Liver (tissue), 9 donors: ENCODE data around the gene DOK5. TPM values are rescaled to one million over a fixed set of nuclear protein-coding genes. Genes with fewer than 3 reads are reported as not detected.
A peak's percentile ranks its signal among the peaks of the same experiment; 100 is the strongest.

Experiments
- DNase-seq: peaks from one replicate; pipeline ENCODE4 v3.0.0-alpha.2; 2017; ENCODE audit warnings: low spot score
- H3K27ac ChIP-seq, 2 donors: one replicate each; pipeline ENCODE4 v1.7.0; 2013; ENCODE audit warnings: inconsistent platforms in 2 of 2, low read length in 2 of 2, control low read depth in 1 of 2, low read depth in 1 of 2, mild to moderate bottlenecking in 1 of 2
- H3K27me3 ChIP-seq, 4 donors: one replicate each; pipeline versions ENCODE4 v1.6.1 to v1.7.0; 2013; ENCODE audit warnings: low read length in 3 of 4, inconsistent platforms in 1 of 4, mild to moderate bottlenecking in 1 of 4, moderate library complexity in 1 of 4; ENCODE audit not compliant: control insufficient read depth in 4 of 4, insufficient read depth in 4 of 4
- H3K36me3 ChIP-seq, 4 donors: one replicate each; pipeline versions ENCODE4 v1.6.1 to v1.7.0; 2013; ENCODE audit warnings: low read length in 3 of 4, mild to moderate bottlenecking in 3 of 4, low read depth in 1 of 4, moderate library complexity in 1 of 4; ENCODE audit not compliant: control insufficient read depth in 4 of 4, insufficient read depth in 3 of 4
- H3K4me1 ChIP-seq, 4 donors: one replicate each; pipeline versions ENCODE4 v1.6.1 to v1.7.0; 2013; ENCODE audit warnings: low read length in 3 of 4, mild to moderate bottlenecking in 3 of 4, moderate library complexity in 1 of 4; ENCODE audit not compliant: control insufficient read depth in 4 of 4, insufficient read depth in 4 of 4
- H3K4me3 ChIP-seq, 3 donors: one replicate each; pipeline versions ENCODE4 v1.6.1 to v1.7.0; 2013; ENCODE audit warnings: low read length in 3 of 3, control low read depth in 1 of 3, low read depth in 1 of 3, mild to moderate bottlenecking in 1 of 3
- H3K9ac ChIP-seq, 2 donors: one replicate each; pipeline ENCODE4 v1.7.0; 2013; ENCODE audit warnings: low read length in 2 of 2, mild to moderate bottlenecking in 2 of 2, moderate library complexity in 2 of 2, control low read depth in 1 of 2, low read depth in 1 of 2
- H3K9me3 ChIP-seq, 4 donors: one replicate each; pipeline versions ENCODE4 v1.6.1 to v1.7.0; 2013; ENCODE audit warnings: low read length in 3 of 4; ENCODE audit not compliant: control insufficient read depth in 4 of 4
- CTCF ChIP-seq: fragments of 150-350 bp; IDR thresholded peaks from 2 replicates; pipeline ENCODE4 v1.5.1; 2017; ENCODE audit warnings: improper control_type of control experiment, low read depth, low read length; ENCODE audit not compliant: missing input control
- FOXA2 ChIP-seq: IDR thresholded peaks from 2 replicates; pipeline ENCODE4 v1.6.1; 2016; ENCODE audit warnings: antibody characterized with exemption
- GABPA ChIP-seq, 2 donors: IDR thresholded peaks in 1 of 2; conservative IDR thresholded peaks in 1 of 2; 2 replicates each; pipeline ENCODE4 v1.6.1; 2016; ENCODE audit warnings: antibody characterized with exemption in 2 of 2, mild to moderate bottlenecking in 1 of 2, moderate library complexity in 1 of 2
- MAX ChIP-seq: IDR thresholded peaks from 2 replicates; pipeline ENCODE4 v1.6.1; 2016; ENCODE audit warnings: antibody characterized with exemption
- REST ChIP-seq: IDR thresholded peaks from 2 replicates; pipeline ENCODE4 v1.6.1; 2016; ENCODE audit warnings: antibody characterized with exemption, mild to moderate bottlenecking
- YY1 ChIP-seq: IDR thresholded peaks from 2 replicates; pipeline ENCODE4 v1.6.1; 2016; ENCODE audit warnings: antibody characterized with exemption, mild to moderate bottlenecking
- ZBTB33 ChIP-seq: IDR thresholded peaks from 2 replicates; pipeline ENCODE4 v1.6.1; 2016; ENCODE audit warnings: antibody characterized with exemption
- WGBS: extraction: QIAGEN DNeasy Blood & Tissue Kit; methylation state at CpG from one replicate; pipeline ENCODE4 v1.1.7; 2013; 5-methylcytosine and 5-hydroxymethylcytosine counted together
- polyA plus RNA-seq, 2 donors: library from polyadenylated mRNA; stranded (reverse) in 1 of 2; unstranded in 1 of 2; fragments of 200-250 nt in 1 of 2; fragments of >200 nt in 1 of 2; fragmentation: Nextera tagmentation in 1 of 2; extraction: Ambion mirVana in 1 of 2; gene quantifications; one replicate each; pipeline versions ENCODE4 v1.2.1 to v1.2.3, GENCODE V29; 2013 to 2015
- total RNA-seq, 2 donors: library from RNA; depleted of rRNA; stranded (reverse); fragments of >200 nt; gene quantifications; one replicate each; pipeline ENCODE4 v1.2.3, GENCODE V29; 2014
- donor health status: healthy.
- donor health status: healthy.
- donor health status: healthy.
- donor health status: healthy.
- donor health status: healthy.

DOK5 gene
- total and polyA plus RNA-seq, 4 donors, result 0.05 to 0.16 (median 0.09) TPM

GRCh38 chr20:54494303-54495006, 19.1 kb downstream of the DOK5 start:
- Histone ChIP-seq H3K4me3 (no peak overlapping the region), H3K4me1 (no peaks in the 10 kb centered on the region), H3K9ac (no peak overlapping the region), H3K27me3 (no peaks in the 10 kb centered on the region), H3K27ac (no peak overlapping the region), H3K9me3 (no peaks in the 10 kb centered on the region), H3K36me3 (no peaks in the 10 kb centered on the region)
- no peak for DNase-seq
- 63% methylated on average over 3 of the region's 3 CpGs for WGBS
- TF ChIP-seq ZBTB33, result no peak
- no peak for TF ChIP-seq CTCF

- no peak overlapping the region for H3K4me3 ChIP-seq
- H3K27ac ChIP-seq, result no peak overlapping the region
- H3K9ac ChIP-seq, result no peak overlapping the region
- H3K4me1 ChIP-seq, result no peaks in the 10 kb centered on the region
- WGBS, result 61% methylated on average over 4 of the region's 4 CpGs
- H3K27me3 ChIP-seq, result no peaks in the 10 kb centered on the region
- TF ChIP-seq FOXA2 (no peak), MAX (no peak), GABPA (IDR thresholded peaks at IDR 0.05 in 1 of 2, conservative IDR thresholded peaks at IDR 0.05 in 1 of 2) (no peak), REST (peak; percentile 83), YY1 (no peak)
- no peaks in the 10 kb centered on the region for H3K36me3 ChIP-seq
- no peaks in the 10 kb centered on the region for H3K9me3 ChIP-seq
- no peak for DNase-seq
Measured at GRCh38 chr20:54497931-54498718, 22.7 kb downstream of the DOK5 start.
